Karpas-422 (cell line): ENCODE data around the gene PLB1. TPM values are rescaled to one million over a fixed set of nuclear protein-coding genes. Genes with fewer than 3 reads are reported as not detected.

ENCODE experiments used
- DNase-seq: peaks from one replicate; pipeline ENCODE4 v3.0.0-alpha.2; 2015
- H2AFZ ChIP-seq: fragments of 200-600 bp; sonication (generic); 2 replicates; pipeline ENCODE4 v1.6.1; 2014; ENCODE audit warnings: antibody characterized with exemption, low read length, mixed read lengths
- H3K27ac ChIP-seq: fragments of 200-600 bp; sonication (generic); 2 replicates; pipeline ENCODE4 v1.5.1; 2014; ENCODE audit warnings: mild to moderate bottlenecking, low read length, moderate library complexity
- H3K27me3 ChIP-seq: fragments of 200-600 bp; sonication (generic); 2 replicates; pipeline ENCODE4 v1.6.1; 2014; ENCODE audit warnings: low read length, mixed read lengths
- H3K36me3 ChIP-seq: fragments of 200-600 bp; sonication (generic); 2 replicates; pipeline ENCODE4 v1.6.1; 2014; ENCODE audit warnings: low read length, mixed read lengths; ENCODE audit not compliant: insufficient read depth
- H3K4me1 ChIP-seq: fragments of 200-600 bp; sonication (generic); 2 replicates; pipeline ENCODE4 v1.6.1; 2014; ENCODE audit warnings: mild to moderate bottlenecking, low read length, mixed read lengths
- H3K4me2 ChIP-seq: fragments of 200-600 bp; sonication (generic); 2 replicates; pipeline ENCODE4 v1.6.1; 2014; ENCODE audit warnings: low read length, low read depth, mild to moderate bottlenecking; ENCODE audit not compliant: poor library complexity, severe bottlenecking
- H3K4me3 ChIP-seq: fragments of 200-600 bp; sonication (generic); 2 replicates; pipeline ENCODE4 v1.5.1; 2014; ENCODE audit warnings: mild to moderate bottlenecking, antibody characterized with exemption, low read length, mixed read lengths
- H3K79me2 ChIP-seq: fragments of 200-600 bp; sonication (generic); 2 replicates; pipeline ENCODE4 v1.6.1; 2014; ENCODE audit warnings: mild to moderate bottlenecking, low read length, mixed read lengths
- H3K9ac ChIP-seq: fragments of 200-600 bp; sonication (generic); 2 replicates; pipeline ENCODE4 v1.6.0; 2014; ENCODE audit warnings: low read length
- H3K9me2 ChIP-seq: fragments of 200-600 bp; sonication (generic), shearing (Covaris generic); replicated peaks from 2 replicates; pipeline ENCODE4 v1.6.0; 2014; ENCODE audit warnings: mild to moderate bottlenecking, low read length, moderate library complexity; ENCODE audit not compliant: insufficient read depth
- H3K9me3 ChIP-seq: fragments of 300-700, 200-600 bp; sonication (generic); 2 replicates; pipeline ENCODE4 v1.6.1; 2014; ENCODE audit warnings: low read length, mixed read lengths
- H4K20me1 ChIP-seq: fragments of 200-600 bp; sonication (generic); 2 replicates; pipeline ENCODE4 v1.6.1; 2014; ENCODE audit warnings: mild to moderate bottlenecking, antibody characterized with exemption, low read length, low read depth; ENCODE audit not compliant: insufficient read depth
- total RNA-seq: library from RNA; depleted of rRNA; stranded (reverse); fragments of >200 nt; shearing (Covaris generic); gene quantifications from 2 replicates; pipeline ENCODE4 v1.2.3, GENCODE V29; 2014; ENCODE audit warnings: low replicate concordance

Gene PLB1
- total RNA-seq, 1 experiment from 2014 or later = not detected

DNA sequence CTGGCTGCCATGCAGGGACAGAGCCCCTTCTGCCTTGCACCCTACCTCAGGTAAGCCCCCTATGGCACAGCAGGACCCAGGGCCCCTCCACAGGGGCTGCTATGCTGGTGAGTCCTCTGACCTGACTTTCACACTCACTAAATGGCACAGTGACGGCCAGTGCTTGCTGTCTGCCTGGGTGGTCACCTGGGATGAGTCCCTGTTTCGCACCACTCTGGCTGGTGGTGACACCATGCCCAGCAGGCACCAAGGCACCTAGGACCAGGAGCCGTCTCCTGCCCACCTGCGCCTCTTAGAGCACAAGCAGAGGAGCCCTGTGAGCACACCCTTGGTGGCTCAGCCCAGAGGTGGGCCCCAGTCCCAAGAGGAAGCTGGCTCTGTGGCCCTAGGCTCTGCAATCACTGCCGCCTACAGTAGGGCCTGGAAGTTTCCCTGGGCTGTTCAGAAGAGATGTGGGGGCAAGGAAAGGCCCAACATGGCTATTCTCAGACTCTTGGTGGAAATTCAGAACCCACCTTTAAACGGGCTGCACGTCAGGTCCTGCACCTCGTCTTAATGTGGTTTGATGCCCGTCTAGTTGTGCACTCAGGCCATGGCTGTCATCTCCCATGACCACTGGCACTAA lies 96.0 kb downstream of the PLB1 start:
- H3K4me3 ChIP-seq = no peak overlapping the region
- H3K27ac ChIP-seq = no peak overlapping the region
- no peaks in the 10 kb centered on the region for H3K79me2 ChIP-seq
- H3K9ac ChIP-seq = no peak overlapping the region
- no peak overlapping the region for H2AFZ ChIP-seq
- no peaks in the 10 kb centered on the region for H4K20me1 ChIP-seq
- no peaks in the 10 kb centered on the region for H3K27me3 ChIP-seq
- no peaks in the 10 kb centered on the region for H3K9me3 ChIP-seq
- DNase-seq = no peak
- no peaks in the 10 kb centered on the region for H3K36me3 ChIP-seq
- no peaks in the 10 kb centered on the region for H3K4me1 ChIP-seq
- H3K9me2 ChIP-seq = no peaks in the 10 kb centered on the region
- H3K4me2 ChIP-seq = no peak overlapping the region

DNA sequence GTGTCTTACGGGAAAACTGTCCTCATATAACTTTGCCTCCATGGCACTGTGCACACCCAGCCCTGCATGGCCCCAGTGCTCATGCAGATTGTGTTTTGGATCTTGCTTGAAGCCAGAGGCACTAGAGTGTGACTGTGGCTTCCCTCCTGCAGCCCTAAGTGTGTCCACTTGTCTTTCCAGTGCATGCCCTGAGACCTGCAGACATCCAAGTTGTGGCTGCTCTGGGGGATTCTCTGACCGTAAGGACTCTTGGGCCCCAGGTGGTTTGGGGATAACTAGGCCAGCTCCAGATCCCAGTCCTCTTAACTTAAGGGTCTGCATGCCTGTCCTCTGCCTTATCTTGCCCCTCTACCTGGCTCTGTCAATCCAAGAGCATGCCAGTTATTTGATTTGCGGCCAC lies 96.6 kb downstream of the PLB1 start:
- Histone ChIP-seq H3K36me3 (no peaks in the 10 kb centered on the region), H3K4me2 (no peak overlapping the region), H3K79me2 (no peaks in the 10 kb centered on the region), H3K27me3 (no peaks in the 10 kb centered on the region), H3K27ac (no peak overlapping the region), H3K9me3 (no peaks in the 10 kb centered on the region), H4K20me1 (no peaks in the 10 kb centered on the region), H3K9me2 (no peaks in the 10 kb centered on the region), H3K4me1 (no peaks in the 10 kb centered on the region), H3K4me3 (no peak overlapping the region), H2AFZ (no peak overlapping the region), H3K9ac (no peak overlapping the region)
- no peak for DNase-seq

GRCh38 chr2:28593160-28593755 lies 97.4 kb downstream of the PLB1 start:
- H2AFZ ChIP-seq = no peak overlapping the region
- no peaks in the 10 kb centered on the region for H3K27me3 ChIP-seq
- H3K9ac ChIP-seq = no peak overlapping the region
- no peaks in the 10 kb centered on the region for H3K4me1 ChIP-seq
- H3K9me2 ChIP-seq = no peaks in the 10 kb centered on the region
- H3K36me3 ChIP-seq = no peaks in the 10 kb centered on the region
- H3K4me3 ChIP-seq = no peak overlapping the region
- H3K9me3 ChIP-seq = no peaks in the 10 kb centered on the region
- DNase-seq = no peak
- H3K79me2 ChIP-seq = no peaks in the 10 kb centered on the region
- H4K20me1 ChIP-seq = no peaks in the 10 kb centered on the region
- no peak overlapping the region for H3K27ac ChIP-seq
- no peak overlapping the region for H3K4me2 ChIP-seq

DNA sequence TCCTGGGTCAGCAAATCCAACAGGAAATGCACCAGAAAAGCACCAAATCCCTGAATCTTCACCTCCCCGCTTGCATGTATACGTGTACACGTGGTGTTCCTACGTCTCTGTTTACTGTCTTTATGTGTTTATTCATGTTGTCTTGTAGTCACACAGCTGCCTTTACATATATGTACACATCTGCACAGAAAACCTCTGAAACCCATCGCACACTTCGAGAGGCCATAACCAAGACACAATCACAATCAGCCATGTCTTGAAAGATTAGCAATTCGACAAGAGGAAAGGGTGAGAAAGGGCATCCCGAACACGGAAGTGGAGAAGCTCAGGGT lies 98.1 kb downstream of the PLB1 start:
- no peak overlapping the region for H3K9ac ChIP-seq
- H3K27ac ChIP-seq = no peak overlapping the region
- H3K4me1 ChIP-seq = no peaks in the 10 kb centered on the region
- H2AFZ ChIP-seq = no peak overlapping the region
- no peaks in the 10 kb centered on the region for H3K36me3 ChIP-seq
- no peak overlapping the region for H3K4me3 ChIP-seq
- no peak for DNase-seq
- H3K9me2 ChIP-seq = no peaks in the 10 kb centered on the region
- no peaks in the 10 kb centered on the region for H4K20me1 ChIP-seq
- no peaks in the 10 kb centered on the region for H3K9me3 ChIP-seq
- no peak overlapping the region for H3K4me2 ChIP-seq
- no peaks in the 10 kb centered on the region for H3K27me3 ChIP-seq
- no peaks in the 10 kb centered on the region for H3K79me2 ChIP-seq

GRCh38 chr2:28594332-28595108 lies 98.7 kb downstream of the PLB1 start:
- DNase-seq = peak; percentile 85
- H3K9me2 ChIP-seq = no peaks in the 10 kb centered on the region
- no peaks in the 10 kb centered on the region for H3K27me3 ChIP-seq
- no peaks in the 10 kb centered on the region for H4K20me1 ChIP-seq
- no peak overlapping the region for H2AFZ ChIP-seq
- H3K79me2 ChIP-seq = no peaks in the 10 kb centered on the region
- no peaks in the 10 kb centered on the region for H3K36me3 ChIP-seq
- no peak overlapping the region for H3K27ac ChIP-seq
- no peak overlapping the region for H3K4me3 ChIP-seq
- H3K4me1 ChIP-seq = no peaks in the 10 kb centered on the region
- H3K4me2 ChIP-seq = peak overlapping the region; percentile 12
- H3K9ac ChIP-seq = no peak overlapping the region
- H3K9me3 ChIP-seq = no peaks in the 10 kb centered on the region

DNA sequence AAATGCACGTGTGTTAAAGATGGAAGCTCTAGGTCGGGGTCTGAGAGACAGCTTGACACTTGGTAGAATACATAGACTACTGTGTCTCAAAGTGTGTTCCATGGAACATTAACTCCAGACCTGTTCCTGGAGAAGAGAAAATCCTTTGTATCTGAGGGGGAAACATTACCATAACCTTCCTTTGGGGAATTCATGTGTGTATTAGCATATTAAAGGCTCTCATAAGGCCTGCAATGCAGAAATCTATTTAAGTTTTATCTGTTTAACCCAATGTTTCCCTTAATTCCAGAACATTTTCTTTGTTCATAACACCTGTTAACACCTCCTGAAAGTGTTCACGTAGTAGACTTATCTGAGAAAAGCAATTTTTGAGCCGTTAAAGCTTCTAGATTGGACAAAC lies 99.5 kb downstream of the PLB1 start:
- H3K9me3 ChIP-seq = no peaks in the 10 kb centered on the region
- H3K4me2 ChIP-seq = no peak overlapping the region
- H4K20me1 ChIP-seq = no peaks in the 10 kb centered on the region
- no peak overlapping the region for H3K4me3 ChIP-seq
- DNase-seq = no peak
- H3K9me2 ChIP-seq = no peaks in the 10 kb centered on the region
- no peak overlapping the region for H2AFZ ChIP-seq
- H3K79me2 ChIP-seq = no peaks in the 10 kb centered on the region
- H3K36me3 ChIP-seq = no peaks in the 10 kb centered on the region
- no peaks in the 10 kb centered on the region for H3K4me1 ChIP-seq
- no peak overlapping the region for H3K27ac ChIP-seq
- no peaks in the 10 kb centered on the region for H3K27me3 ChIP-seq
- no peak overlapping the region for H3K9ac ChIP-seq

- no peaks in the 10 kb centered on the region for H3K27me3 ChIP-seq
- no peak overlapping the region for H3K4me2 ChIP-seq
- no peak overlapping the region for H3K9ac ChIP-seq
- no peaks in the 10 kb centered on the region for H3K4me1 ChIP-seq
- H3K9me2 ChIP-seq = no peaks in the 10 kb centered on the region
- H4K20me1 ChIP-seq = no peaks in the 10 kb centered on the region
- no peak for DNase-seq
- H2AFZ ChIP-seq = no peak overlapping the region
- no peak overlapping the region for H3K27ac ChIP-seq
- H3K36me3 ChIP-seq = no peaks in the 10 kb centered on the region
- no peak overlapping the region for H3K4me3 ChIP-seq
- no peaks in the 10 kb centered on the region for H3K9me3 ChIP-seq
- H3K79me2 ChIP-seq = no peaks in the 10 kb centered on the region
Measured at GRCh38 chr2:28598484-28598883, 102.6 kb downstream of the PLB1 start.

- DNase-seq = no peak
- Histone ChIP-seq H3K79me2 (no peaks in the 10 kb centered on the region), H3K36me3 (no peaks in the 10 kb centered on the region), H3K27me3 (no peaks in the 10 kb centered on the region), H3K9me3 (no peaks in the 10 kb centered on the region), H4K20me1 (no peaks in the 10 kb centered on the region), H3K4me2 (no peak overlapping the region), H3K9me2 (no peaks in the 10 kb centered on the region), H3K4me1 (no peaks in the 10 kb centered on the region), H3K4me3 (no peak overlapping the region), H3K9ac (no peak overlapping the region), H2AFZ (no peak overlapping the region), H3K27ac (no peak overlapping the region)
Measured at GRCh38 chr2:28600181-28600580, 104.3 kb downstream of the PLB1 start.
